ENCODE results near the gene DDX51.

GRCh38 chr12:132137483-132138125 lies 6.5 kb downstream of the DDX51 start:
- TF ChIP-seq SIN3A (IDR thresholded peaks at IDR 0.05; ENCODE audit: borderline replicate concordance, insufficient read depth, low read length) (no peak), POLR2AphosphoS5 (IDR thresholded peaks at IDR 0.05; ENCODE audit: low read depth, low read length) (no peak; the same call in 1 of the 2 replicates), TAF1 (IDR thresholded peaks at IDR 0.05; ENCODE audit: borderline replicate concordance, insufficient read depth, low read length) (no peak), FOXP2 (optimal IDR thresholded peaks at IDR 0.05; ENCODE audit: borderline replicate concordance, extremely low read depth, extremely low read length, insufficient read depth) (no peak)
- TF ChIP-seq, protein P1, sequence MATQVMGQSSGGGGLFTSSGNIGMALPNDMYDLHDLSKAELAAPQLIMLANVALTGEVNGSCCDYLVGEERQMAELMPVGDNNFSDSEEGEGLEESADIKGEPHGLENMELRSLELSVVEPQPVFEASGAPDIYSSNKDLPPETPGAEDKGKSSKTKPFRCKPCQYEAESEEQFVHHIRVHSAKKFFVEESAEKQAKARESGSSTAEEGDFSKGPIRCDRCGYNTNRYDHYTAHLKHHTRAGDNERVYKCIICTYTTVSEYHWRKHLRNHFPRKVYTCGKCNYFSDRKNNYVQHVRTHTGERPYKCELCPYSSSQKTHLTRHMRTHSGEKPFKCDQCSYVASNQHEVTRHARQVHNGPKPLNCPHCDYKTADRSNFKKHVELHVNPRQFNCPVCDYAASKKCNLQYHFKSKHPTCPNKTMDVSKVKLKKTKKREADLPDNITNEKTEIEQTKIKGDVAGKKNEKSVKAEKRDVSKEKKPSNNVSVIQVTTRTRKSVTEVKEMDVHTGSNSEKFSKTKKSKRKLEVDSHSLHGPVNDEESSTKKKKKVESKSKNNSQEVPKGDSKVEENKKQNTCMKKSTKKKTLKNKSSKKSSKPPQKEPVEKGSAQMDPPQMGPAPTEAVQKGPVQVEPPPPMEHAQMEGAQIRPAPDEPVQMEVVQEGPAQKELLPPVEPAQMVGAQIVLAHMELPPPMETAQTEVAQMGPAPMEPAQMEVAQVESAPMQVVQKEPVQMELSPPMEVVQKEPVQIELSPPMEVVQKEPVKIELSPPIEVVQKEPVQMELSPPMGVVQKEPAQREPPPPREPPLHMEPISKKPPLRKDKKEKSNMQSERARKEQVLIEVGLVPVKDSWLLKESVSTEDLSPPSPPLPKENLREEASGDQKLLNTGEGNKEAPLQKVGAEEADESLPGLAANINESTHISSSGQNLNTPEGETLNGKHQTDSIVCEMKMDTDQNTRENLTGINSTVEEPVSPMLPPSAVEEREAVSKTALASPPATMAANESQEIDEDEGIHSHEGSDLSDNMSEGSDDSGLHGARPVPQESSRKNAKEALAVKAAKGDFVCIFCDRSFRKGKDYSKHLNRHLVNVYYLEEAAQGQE (IDR thresholded peaks at IDR 0.05; ENCODE audit: insufficient read depth in 1 of 2, low read depth in 2 of 2, low read length in 2 of 2), result no peak

Measured in PFSK-1 (cell line).